Mucosa of descending colon (tissue), 3 donors: Measurements from ENCODE around the gene RALGPS1. TPM values are rescaled to one million over a fixed set of nuclear protein-coding genes. Genes with fewer than 3 reads are reported as not detected.

Experiments used
- ATAC-seq: fragments of 200-7000 bp; cut with Tn5 transposase; one replicate; pipeline ENCODE4 v1.9.1; 2020; ENCODE audit warnings: mild to moderate bottlenecking, moderate library complexity
- DNase-seq, 3 donors: peaks; one replicate each; pipeline ENCODE4 v3.0.0-alpha.2; 2020
- H3K36me3 ChIP-seq: fragments of 200-600 bp; one replicate; pipeline ENCODE4 v1.8.0; 2021; ENCODE audit warnings: low read depth, mild to moderate bottlenecking
- H3K4me1 ChIP-seq: fragments of 200-600 bp; one replicate; pipeline ENCODE4 v1.8.0; 2021; ENCODE audit warnings: low read depth, mild to moderate bottlenecking
- H3K4me3 ChIP-seq: fragments of 200-600 bp; one replicate; pipeline ENCODE4 v1.8.0; 2021; ENCODE audit warnings: mild to moderate bottlenecking
- H3K9me3 ChIP-seq: fragments of 200-600 bp; one replicate; pipeline ENCODE4 v1.8.0; 2021; ENCODE audit warnings: mild to moderate bottlenecking
- intact Hi-C, 2 donors: fragments of 100-400 bp; cut with DNase I in 1 of 2; cut with micrococcal nuclease in 1 of 2; formaldehyde crosslinking; loops; one replicate each; pipeline versions ENCODE4 v1.11.0 to v1.11.1; 2022; cut with DNase I, micrococcal nuclease
- total RNA-seq, 3 donors: library from RNA; stranded (reverse); fragmentation: NEBNext Ultra II Directional in 2 of 3; extraction: Animal tissue kit (Norgen Biotek cat#: 25700) in 2 of 3; gene quantifications; one replicate each; pipeline versions ENCODE4 v1.2.1 to v1.2.4, GENCODE V29; 2021 to 2023
- TF ChIP-seq, protein P1 (sequence below): fragments of 200-600 bp; IDR thresholded peaks from one replicate; pipeline ENCODE4 v1.8.0; 2022; ENCODE audit warnings: antibody characterized with exemption, mild to moderate bottlenecking
- donor health status: DM: no; HTN: no; CAD: no; lungs with moderate emphysema.
- donor health status: DM: no; HTN: no; CAD: no.
- donor health status: DM: no; HTN: yes; CAD: no.

Gene RALGPS1
- total RNA-seq, 3 donors from 2014 or later: 31.3 to 55.4 (median 32.1) TPM

DNA sequence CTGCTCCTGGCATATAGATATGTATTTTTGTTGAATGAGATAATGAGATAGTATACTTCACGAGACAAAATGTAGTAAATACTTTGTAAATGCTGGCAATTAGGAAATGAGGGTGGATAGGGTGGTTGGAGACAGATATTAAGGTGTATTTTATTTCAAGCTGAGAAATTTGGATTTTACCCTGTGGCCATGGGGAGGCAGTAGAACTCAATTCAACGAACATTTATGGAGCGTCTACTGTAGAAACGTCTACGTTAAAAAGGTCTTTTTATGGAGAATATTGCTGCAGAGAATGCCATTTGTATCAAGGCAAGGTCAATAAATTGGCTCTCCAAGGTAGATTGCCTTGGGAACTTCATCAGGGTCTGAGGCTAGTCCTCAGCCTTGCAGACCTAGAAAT, 21.5 kb upstream of the RALGPS1 start:
- no peak for ATAC-seq
- H3K9me3 ChIP-seq: no peaks in the 10 kb centered on the region
- no peaks in the 10 kb centered on the region for H3K4me1 ChIP-seq
- H3K36me3 ChIP-seq: no peaks in the 10 kb centered on the region
- intact Hi-C loops: no loop called here
- no peak overlapping the region for H3K4me3 ChIP-seq
- DNase-seq: no peak
- TF ChIP-seq, protein P1, sequence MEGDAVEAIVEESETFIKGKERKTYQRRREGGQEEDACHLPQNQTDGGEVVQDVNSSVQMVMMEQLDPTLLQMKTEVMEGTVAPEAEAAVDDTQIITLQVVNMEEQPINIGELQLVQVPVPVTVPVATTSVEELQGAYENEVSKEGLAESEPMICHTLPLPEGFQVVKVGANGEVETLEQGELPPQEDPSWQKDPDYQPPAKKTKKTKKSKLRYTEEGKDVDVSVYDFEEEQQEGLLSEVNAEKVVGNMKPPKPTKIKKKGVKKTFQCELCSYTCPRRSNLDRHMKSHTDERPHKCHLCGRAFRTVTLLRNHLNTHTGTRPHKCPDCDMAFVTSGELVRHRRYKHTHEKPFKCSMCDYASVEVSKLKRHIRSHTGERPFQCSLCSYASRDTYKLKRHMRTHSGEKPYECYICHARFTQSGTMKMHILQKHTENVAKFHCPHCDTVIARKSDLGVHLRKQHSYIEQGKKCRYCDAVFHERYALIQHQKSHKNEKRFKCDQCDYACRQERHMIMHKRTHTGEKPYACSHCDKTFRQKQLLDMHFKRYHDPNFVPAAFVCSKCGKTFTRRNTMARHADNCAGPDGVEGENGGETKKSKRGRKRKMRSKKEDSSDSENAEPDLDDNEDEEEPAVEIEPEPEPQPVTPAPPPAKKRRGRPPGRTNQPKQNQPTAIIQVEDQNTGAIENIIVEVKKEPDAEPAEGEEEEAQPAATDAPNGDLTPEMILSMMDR: no peak

DNA sequence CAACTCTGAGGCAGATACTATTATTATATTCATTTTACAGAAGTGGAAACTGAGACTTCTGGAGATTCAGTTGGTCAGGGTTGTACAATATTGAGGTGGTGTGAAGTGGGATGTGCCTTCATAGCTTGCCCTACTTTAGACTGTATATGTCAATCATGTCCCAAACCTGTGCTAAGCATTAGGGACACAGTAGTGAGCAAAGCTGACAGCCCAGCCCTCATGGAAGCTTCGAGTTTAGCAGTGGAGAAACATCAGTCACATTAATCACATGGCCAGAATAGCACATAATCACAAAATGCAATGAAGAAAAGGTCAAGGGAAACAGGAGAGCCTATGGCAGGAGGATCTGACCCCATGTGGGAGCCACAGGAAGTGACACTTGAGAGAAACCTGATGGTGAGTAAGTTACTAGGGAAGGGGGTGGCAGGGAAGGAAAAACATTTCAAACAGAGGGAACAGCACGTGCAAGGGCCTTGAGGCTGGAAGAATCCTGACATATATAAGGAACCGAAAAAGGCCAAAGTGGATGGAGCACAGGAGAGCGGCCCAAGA, 20.5 kb upstream of the RALGPS1 start:
- TF ChIP-seq, protein P1: no peak
- H3K4me1 ChIP-seq: no peaks in the 10 kb centered on the region
- no peak for ATAC-seq
- H3K4me3 ChIP-seq: no peak overlapping the region
- intact Hi-C loops: no loop called here
- no peaks in the 10 kb centered on the region for H3K9me3 ChIP-seq
- no peak for DNase-seq
- H3K36me3 ChIP-seq: no peaks in the 10 kb centered on the region

DNA sequence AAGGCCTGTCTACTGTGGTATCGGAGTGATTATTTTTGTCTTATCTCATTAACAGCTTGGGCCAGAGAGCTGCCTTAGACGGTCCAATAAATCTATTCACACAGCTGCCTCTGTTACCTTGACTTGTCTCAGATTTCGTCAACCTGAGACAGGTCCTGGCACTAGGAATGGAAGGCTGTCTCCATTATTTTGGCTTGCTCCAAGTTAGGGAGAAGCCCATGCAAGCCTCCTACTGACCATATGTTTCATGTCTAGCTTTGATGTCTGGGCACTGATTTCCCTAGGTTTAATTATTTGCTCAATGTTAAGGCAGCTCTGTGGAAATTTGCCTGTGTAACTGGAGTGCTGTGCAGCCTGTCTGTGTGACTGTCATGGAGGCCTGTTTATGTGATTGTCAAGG, 12.4 kb upstream of the RALGPS1 start:
- ATAC-seq (no peak), DNase-seq (no peak)
- H3K9me3 ChIP-seq: peaks cover 7% of the 10 kb centered on the region
- intact Hi-C loops: no loop called here
- no peaks in the 10 kb centered on the region for H3K36me3 ChIP-seq
- H3K4me3 ChIP-seq: no peak overlapping the region
- TF ChIP-seq, protein P1: no peak
- H3K4me1 ChIP-seq: no peaks in the 10 kb centered on the region

DNA sequence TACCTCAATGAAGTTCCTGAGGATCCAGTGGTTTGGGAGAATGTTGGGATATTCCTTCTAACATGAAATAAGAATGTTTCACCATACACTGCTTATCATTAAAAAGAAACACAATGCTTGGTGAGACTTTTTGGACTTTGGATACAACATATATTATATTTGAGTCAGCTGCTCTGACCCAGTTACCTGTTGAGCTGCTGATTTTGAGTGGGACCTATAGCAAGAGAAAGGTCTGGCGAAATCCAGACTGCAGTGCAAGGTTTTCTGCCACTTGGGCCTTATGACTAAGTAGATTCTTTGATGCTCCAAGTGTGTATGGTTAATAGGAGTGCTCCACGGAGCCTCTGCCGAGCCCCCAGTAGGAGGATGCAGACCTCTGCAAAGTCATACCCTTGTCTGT, 10.0 kb upstream of the RALGPS1 start:
- no peak overlapping the region for H3K4me3 ChIP-seq
- TF ChIP-seq, protein P1: no peak
- H3K36me3 ChIP-seq: no peaks in the 10 kb centered on the region
- intact Hi-C loops: no loop called here
- DNase-seq (no peak), ATAC-seq (no peak)
- peaks cover 7% of the 10 kb centered on the region for H3K9me3 ChIP-seq
- H3K4me1 ChIP-seq: no peaks in the 10 kb centered on the region

DNA sequence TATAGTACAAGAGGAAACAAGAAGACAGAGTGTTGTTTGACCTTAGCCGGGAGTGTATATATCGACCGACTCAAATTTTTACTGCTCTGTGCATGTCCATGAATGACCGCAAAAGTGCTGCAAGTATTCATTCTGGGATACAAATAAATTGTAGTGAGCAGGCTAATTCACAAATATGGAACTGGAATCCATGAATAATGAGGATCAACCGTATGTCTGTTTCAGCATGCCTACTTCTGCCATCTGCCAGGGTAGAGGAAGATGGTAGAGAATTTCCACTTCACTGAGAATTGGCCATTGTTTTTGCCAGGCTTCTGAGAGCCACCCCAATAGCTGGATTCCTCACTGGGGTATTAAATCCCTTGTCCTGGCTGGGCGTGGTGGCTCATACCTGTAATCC, 8.5 kb upstream of the RALGPS1 start:
- TF ChIP-seq, protein P1: no peak
- H3K4me1 ChIP-seq: no peaks in the 10 kb centered on the region
- DNase-seq: no peak
- intact Hi-C loops: no loop called here
- H3K9me3 ChIP-seq: peaks cover 7% of the 10 kb centered on the region
- no peaks in the 10 kb centered on the region for H3K36me3 ChIP-seq
- H3K4me3 ChIP-seq: no peak overlapping the region
- no peak for ATAC-seq

DNA sequence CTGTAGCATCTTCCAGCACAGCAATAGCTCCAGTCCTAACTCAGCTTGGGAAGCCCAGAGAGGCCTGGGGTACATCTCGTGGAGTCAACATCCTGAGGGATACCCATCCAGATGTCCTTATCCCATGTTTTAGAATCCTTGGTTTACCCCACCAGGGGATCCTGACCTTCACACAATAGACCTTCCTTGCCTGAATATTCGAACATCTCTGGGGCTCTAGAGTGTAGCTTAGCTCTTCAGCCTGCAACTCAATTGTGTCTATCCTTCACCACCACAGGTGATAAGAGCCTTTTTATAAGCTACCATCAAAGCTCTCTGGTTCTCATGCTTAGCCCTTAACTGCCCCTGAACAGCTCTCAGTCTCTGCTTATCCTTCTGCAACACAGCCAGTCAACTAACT, 7.5 kb upstream of the RALGPS1 start:
- intact Hi-C loops: no loop called here
- ATAC-seq: no peak

More for the DNA sequence above, 7.5 kb upstream of the RALGPS1 start:
- H3K36me3 ChIP-seq: no peaks in the 10 kb centered on the region
- H3K4me1 ChIP-seq: no peaks in the 10 kb centered on the region
- no peak overlapping the region for H3K4me3 ChIP-seq
- TF ChIP-seq, protein P1: no peak
- DNase-seq: no peak
- H3K9me3 ChIP-seq: no peaks in the 10 kb centered on the region
